K562 (cell line): ENCODE data around the gene CORO6. TPM values are rescaled to one million over a fixed set of nuclear protein-coding genes. Genes with fewer than 3 reads are reported as not detected.

Source experiments
- EZH2 ChIP-seq: IDR thresholded peaks from 2 replicates; pipeline ENCODE4 v1.6.1; 2012; ENCODE audit warnings: low read depth, mild to moderate bottlenecking, inconsistent platforms, low read length, borderline replicate concordance
- HMG20A ChIP-seq: fragments of 450-650 bp; formaldehyde crosslinking; conservative IDR thresholded peaks from 2 replicates; pipeline ENCODE4 v1.4.0; 2020; ENCODE audit warnings: mild to moderate bottlenecking, mixed read lengths
- HOMEZ ChIP-seq: fragments of 250-450 bp; sonication (Bioruptor Pico); IDR thresholded peaks from 2 replicates; pipeline ENCODE4 v1.4.0; 2020; ENCODE audit warnings: mild to moderate bottlenecking, moderate library complexity
- IFI16 ChIP-seq: fragments of 250-450 bp; sonication (Bioruptor Pico); IDR thresholded peaks from 2 replicates; pipeline ENCODE4 v2.1.2; 2022; ENCODE audit warnings: mild to moderate bottlenecking, inconsistent platforms
- JUNB ChIP-seq: fragments of 450-650 bp; formaldehyde crosslinking; conservative IDR thresholded peaks from 2 replicates; pipeline ENCODE4 v1.4.0; 2020; ENCODE audit warnings: mild to moderate bottlenecking
- OTX1 ChIP-seq: fragments of 450-650 bp; formaldehyde crosslinking; IDR thresholded peaks from 2 replicates; pipeline ENCODE4 v1.4.0; 2022; ENCODE audit warnings: mild to moderate bottlenecking
- ZBTB5 ChIP-seq: fragments of 450-650 bp; IDR thresholded peaks from 2 replicates; pipeline ENCODE4 v1.6.1; 2017; ENCODE audit warnings: antibody characterized with exemption
- ZNF583 ChIP-seq: fragments of 250-450 bp; sonication (Bioruptor Pico); IDR thresholded peaks from 2 replicates; pipeline ENCODE4 v1.4.0; 2020
- ZNF639 ChIP-seq, 2 experiments: fragments of 200-800 bp in 1 of 2; sonication (Bioruptor generic) in 1 of 2; sonication (generic) in 1 of 2; formaldehyde crosslinking in 1 of 2; IDR thresholded peaks in 1 of 2; conservative IDR thresholded peaks in 1 of 2; 2 replicates each; pipeline versions ENCODE4 v1.5.0 to v1.6.1; 2016 to 2020; ENCODE audit warnings: missing compliant biosample characterization in 1 of 2, missing genetic modification characterization in 1 of 2, missing genetic modification reagents in 1 of 2
- polyA plus RNA-seq, 8 experiments: library from polyadenylated mRNA; depleted of rRNA in 4 of 8; stranded (reverse) in 5 of 8; unstranded in 3 of 8; fragments of >200 nt; fragmentation: Nextera tagmentation in 2 of 8; fragmentation: Illumina TruSeq in 1 of 8; extraction: Ambion mirVana in 2 of 8; extraction: Trizol in 1 of 8; gene quantifications; 2 replicates each; pipeline versions ENCODE4 v1.2.1 to v1.2.3, GENCODE V29; 2011 to 2014; ENCODE audit warnings: inconsistent platforms in 1 of 8, missing spikeins in 1 of 8
- total RNA-seq, 7 experiments: library from RNA; depleted of rRNA in 6 of 7; stranded (reverse); fragments of >200 nt in 6 of 7; fragmentation: Illumina TruSeq in 2 of 7; extraction: Trizol in 2 of 7; gene quantifications; 2 replicates each; pipeline versions ENCODE4 v1.2.1 to v1.2.3, GENCODE V29; 2011 to 2021; ENCODE audit warnings: low replicate concordance in 1 of 7
- TF ChIP-seq, protein P1 (sequence below): fragments of 250-450 bp; sonication (Bioruptor Pico); IDR thresholded peaks from 2 replicates; pipeline ENCODE4 v1.5.0; 2022; ENCODE audit warnings: mild to moderate bottlenecking
- TF ChIP-seq, protein P2 (sequence below), 2 experiments: IDR thresholded peaks; 2 replicates each; pipeline ENCODE4 v1.6.1; 2012; ENCODE audit warnings: improper control_type of control experiment in 2 of 2, low read depth in 2 of 2, low read length in 2 of 2, borderline replicate concordance in 1 of 2
- TF ChIP-seq, protein P3 (sequence below): fragments of 450-650 bp; IDR thresholded peaks from 2 replicates; pipeline ENCODE4 v1.6.1; 2016; ENCODE audit warnings: mild to moderate bottlenecking

CORO6 gene
- total and polyA plus RNA-seq, 9 of the 15 experiments (the other 6 are each of a cell fraction or from before 2014, with no cell fraction given), result 0.04 to 11.9 (median 2.4) TPM

DNA sequence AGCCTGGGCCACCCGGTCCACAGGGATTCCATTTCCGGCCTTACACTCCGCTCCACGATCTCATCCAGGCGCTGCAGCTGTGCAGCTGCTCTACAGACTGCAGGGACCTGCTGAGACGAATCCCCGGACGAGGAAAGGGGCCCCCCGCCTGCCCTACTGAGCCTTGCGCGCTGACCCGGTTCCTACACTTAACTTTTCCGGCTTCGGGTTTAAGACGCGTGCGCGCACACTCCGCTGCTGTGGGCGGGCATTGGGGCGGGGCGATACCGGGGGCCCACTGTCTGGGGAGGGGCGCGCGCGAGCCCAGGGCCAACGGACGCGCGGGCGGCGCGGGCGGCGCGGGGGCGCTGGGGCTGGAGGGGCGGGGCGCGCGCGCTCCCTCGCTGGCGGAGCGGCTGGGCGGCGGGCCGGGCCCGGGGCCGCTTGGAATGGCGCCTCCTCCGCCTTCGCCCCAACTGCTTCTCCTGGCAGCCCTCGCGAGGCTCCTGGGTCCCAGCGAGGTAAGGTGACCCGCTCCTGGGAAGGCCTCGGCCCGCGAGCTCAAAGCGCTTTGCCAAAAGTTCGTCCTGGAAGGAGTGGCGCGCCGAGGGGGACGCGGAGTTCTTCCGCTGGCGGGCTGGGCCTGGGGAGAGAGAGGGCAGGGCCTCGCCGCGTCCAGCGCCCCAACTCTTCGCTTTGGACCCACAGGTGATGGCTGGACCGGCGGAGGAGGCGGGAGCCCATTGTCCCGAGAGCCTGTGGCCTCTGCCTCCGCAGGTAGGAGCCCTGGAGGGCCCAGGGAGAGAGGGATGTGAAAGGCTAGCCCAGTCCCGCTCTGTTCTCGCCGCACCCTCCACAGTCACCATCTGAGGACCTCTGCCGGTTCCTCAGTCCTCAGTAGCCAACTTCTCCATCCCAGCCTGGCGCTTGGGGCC, 54.1 kb downstream of the CORO6 start, which contains the start of gene TP53I13 (continued):
- TF ChIP-seq, protein P1, sequence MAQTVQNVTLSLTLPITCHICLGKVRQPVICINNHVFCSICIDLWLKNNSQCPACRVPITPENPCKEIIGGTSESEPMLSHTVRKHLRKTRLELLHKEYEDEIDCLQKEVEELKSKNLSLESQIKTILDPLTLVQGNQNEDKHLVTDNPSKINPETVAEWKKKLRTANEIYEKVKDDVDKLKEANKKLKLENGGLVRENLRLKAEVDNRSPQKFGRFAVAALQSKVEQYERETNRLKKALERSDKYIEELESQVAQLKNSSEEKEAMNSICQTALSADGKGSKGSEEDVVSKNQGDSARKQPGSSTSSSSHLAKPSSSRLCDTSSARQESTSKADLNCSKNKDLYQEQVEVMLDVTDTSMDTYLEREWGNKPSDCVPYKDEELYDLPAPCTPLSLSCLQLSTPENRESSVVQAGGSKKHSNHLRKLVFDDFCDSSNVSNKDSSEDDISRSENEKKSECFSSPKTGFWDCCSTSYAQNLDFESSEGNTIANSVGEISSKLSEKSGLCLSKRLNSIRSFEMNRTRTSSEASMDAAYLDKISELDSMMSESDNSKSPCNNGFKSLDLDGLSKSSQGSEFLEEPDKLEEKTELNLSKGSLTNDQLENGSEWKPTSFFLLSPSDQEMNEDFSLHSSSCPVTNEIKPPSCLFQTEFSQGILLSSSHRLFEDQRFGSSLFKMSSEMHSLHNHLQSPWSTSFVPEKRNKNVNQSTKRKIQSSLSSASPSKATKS (CRISPR knock-in tag), result no peak
- TF ChIP-seq HMG20A (CRISPR knock-in tag), result no peak
- no peak for TF ChIP-seq EZH2
- TF ChIP-seq IFI16 (CRISPR knock-in tag), result no peak
- no peak for TF ChIP-seq JUNB (CRISPR knock-in tag)
- TF ChIP-seq, protein P2, sequence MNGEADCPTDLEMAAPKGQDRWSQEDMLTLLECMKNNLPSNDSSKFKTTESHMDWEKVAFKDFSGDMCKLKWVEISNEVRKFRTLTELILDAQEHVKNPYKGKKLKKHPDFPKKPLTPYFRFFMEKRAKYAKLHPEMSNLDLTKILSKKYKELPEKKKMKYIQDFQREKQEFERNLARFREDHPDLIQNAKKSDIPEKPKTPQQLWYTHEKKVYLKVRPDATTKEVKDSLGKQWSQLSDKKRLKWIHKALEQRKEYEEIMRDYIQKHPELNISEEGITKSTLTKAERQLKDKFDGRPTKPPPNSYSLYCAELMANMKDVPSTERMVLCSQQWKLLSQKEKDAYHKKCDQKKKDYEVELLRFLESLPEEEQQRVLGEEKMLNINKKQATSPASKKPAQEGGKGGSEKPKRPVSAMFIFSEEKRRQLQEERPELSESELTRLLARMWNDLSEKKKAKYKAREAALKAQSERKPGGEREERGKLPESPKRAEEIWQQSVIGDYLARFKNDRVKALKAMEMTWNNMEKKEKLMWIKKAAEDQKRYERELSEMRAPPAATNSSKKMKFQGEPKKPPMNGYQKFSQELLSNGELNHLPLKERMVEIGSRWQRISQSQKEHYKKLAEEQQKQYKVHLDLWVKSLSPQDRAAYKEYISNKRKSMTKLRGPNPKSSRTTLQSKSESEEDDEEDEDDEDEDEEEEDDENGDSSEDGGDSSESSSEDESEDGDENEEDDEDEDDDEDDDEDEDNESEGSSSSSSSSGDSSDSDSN (IDR thresholded peaks at IDR 0.05; ENCODE audit: borderline replicate concordance in 1 of 2, low read depth in 2 of 2, low read length in 2 of 2), result peak; percentile 31 to 33; a peak in 2 of 4 replicates
- no peak for TF ChIP-seq OTX1 (CRISPR knock-in tag)
- TF ChIP-seq, protein P3, sequence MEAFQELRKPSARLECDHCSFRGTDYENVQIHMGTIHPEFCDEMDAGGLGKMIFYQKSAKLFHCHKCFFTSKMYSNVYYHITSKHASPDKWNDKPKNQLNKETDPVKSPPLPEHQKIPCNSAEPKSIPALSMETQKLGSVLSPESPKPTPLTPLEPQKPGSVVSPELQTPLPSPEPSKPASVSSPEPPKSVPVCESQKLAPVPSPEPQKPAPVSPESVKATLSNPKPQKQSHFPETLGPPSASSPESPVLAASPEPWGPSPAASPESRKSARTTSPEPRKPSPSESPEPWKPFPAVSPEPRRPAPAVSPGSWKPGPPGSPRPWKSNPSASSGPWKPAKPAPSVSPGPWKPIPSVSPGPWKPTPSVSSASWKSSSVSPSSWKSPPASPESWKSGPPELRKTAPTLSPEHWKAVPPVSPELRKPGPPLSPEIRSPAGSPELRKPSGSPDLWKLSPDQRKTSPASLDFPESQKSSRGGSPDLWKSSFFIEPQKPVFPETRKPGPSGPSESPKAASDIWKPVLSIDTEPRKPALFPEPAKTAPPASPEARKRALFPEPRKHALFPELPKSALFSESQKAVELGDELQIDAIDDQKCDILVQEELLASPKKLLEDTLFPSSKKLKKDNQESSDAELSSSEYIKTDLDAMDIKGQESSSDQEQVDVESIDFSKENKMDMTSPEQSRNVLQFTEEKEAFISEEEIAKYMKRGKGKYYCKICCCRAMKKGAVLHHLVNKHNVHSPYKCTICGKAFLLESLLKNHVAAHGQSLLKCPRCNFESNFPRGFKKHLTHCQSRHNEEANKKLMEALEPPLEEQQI, result no peak
- no peak for TF ChIP-seq ZBTB5
- peak in 1 of 2 experiments; percentile 66; a peak in 1 of 4 replicates for TF ChIP-seq ZNF639 (CRISPR knock-in tag; conservative IDR thresholded peaks at IDR 0.05 in 1 of 2, IDR thresholded peaks at IDR 0.05 in 1 of 2)
- TF ChIP-seq HOMEZ (CRISPR knock-in tag), result no peak
- 0 out of 2 replicates have a peak, but pooled peaks have one; percentile 12 for TF ChIP-seq ZNF583
